ENCODE data around the gene AIG1.

GRCh38 chr6:143160015-143160414 is 99.3 kb downstream of the AIG1 start:
- TF ChIP-seq, protein P1, sequence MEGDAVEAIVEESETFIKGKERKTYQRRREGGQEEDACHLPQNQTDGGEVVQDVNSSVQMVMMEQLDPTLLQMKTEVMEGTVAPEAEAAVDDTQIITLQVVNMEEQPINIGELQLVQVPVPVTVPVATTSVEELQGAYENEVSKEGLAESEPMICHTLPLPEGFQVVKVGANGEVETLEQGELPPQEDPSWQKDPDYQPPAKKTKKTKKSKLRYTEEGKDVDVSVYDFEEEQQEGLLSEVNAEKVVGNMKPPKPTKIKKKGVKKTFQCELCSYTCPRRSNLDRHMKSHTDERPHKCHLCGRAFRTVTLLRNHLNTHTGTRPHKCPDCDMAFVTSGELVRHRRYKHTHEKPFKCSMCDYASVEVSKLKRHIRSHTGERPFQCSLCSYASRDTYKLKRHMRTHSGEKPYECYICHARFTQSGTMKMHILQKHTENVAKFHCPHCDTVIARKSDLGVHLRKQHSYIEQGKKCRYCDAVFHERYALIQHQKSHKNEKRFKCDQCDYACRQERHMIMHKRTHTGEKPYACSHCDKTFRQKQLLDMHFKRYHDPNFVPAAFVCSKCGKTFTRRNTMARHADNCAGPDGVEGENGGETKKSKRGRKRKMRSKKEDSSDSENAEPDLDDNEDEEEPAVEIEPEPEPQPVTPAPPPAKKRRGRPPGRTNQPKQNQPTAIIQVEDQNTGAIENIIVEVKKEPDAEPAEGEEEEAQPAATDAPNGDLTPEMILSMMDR (conservative IDR thresholded peaks at IDR 0.05; ENCODE audit: low read depth, low read length), result no peak
- TF ChIP-seq EZH2 (IDR thresholded peaks at IDR 0.05; ENCODE audit: borderline replicate concordance, low read depth, low read length, poor library complexity, severe bottlenecking), result no peak

Measured in A673 (cell line).